ENCODE measurements around the gene NUP214.
"Not testable (repeated sequence)": the region's sequence is repeated elsewhere in the genome, so short reads cannot be mapped to it uniquely, and the experiment has no call there.

Gene NUP214

DNA sequence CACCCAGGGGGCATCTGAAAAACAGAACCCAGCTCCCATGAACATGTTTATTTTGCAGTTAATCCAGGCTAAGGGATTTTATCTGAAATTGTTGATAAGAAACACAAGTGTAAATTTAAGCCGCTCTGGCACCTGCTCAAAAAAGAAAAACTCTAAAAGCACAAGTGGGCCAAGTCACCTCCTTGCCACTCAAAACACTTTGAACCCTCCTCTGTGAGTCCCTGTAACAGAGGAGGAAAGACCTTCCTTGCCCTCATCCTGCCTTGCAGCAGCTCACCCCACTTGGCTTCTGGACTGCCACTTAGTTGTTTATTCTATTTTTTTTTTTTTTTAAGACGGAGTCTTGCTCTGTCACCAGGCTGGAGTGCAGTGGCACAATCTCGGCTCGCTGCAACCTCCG, 111.4 kb downstream of the NUP214 start:
- no peak for FAIRE-seq

DNA sequence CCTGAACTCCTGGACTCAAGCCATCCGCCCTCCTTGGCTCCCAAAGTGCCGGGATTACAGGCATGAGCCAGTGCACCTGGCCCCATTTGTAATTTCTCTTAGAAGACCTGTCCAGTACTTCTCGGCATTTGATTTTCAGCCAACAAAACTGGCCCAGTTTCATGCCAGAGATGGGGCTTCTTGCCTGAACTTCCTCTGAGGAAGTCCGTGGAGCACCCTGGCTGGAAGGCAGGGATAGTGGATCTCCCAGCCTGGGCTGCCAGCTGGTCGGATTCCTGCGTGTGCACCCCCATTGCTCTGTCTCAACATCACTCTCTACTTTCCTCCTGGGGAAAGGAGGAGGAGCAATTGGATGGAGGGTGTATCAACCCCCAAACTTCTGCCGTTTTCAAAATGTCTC, 111.9 kb downstream of the NUP214 start:
- no peak for FAIRE-seq

DNA sequence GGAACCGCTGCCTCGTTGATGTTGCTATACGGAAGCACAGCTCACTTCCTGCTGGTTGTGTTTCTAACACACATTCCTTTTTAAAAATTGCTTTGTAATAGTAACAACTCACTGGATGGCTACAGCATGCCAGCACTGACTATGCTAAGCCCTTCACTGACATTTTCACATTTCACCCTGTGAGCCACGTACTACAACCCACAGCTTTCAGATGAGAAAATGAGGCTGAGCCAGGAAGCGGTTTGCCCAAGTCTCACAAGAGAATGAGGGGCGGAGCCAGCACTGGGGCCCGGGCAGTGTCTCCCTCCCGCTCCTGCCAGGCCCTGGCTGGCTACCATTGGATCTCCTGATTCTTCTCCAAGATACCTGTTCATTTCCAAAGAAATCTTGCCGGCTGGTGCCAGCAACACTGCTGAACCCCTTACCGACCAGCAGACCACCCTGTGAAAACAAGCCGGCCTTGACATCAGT, 112.6 kb downstream of the NUP214 start:
- no peak for FAIRE-seq

DNA sequence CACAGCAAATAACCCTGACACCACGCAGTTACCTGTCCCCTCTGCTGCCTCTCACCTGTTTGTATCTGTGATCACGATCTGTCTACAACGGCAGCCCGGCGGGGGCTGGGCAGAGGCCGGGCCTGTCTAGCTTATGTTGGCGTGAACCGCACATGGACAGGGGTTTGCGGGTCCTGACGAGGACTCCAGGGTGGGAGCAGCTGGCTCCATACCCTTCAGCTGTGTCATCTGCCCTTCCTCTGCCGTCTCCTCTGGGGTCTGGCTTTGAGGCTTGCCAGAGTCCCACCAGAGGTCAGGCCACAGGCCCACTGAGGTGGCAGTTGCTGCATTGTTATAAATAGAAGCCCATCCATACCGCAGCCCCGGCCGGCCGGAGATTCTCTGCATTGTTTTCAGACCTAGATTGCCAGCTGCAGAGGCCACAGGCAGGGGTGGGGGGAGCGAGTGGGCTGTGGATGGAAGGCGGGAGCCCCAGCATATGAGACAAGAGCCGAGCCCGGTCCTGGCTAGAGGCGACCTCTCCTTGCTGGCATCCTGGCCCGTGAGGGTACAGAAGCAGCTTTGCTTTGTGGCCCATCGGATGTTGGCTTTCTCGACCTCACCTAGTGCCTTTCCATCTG, 113.1 kb downstream of the NUP214 start:
- no peak for FAIRE-seq

DNA sequence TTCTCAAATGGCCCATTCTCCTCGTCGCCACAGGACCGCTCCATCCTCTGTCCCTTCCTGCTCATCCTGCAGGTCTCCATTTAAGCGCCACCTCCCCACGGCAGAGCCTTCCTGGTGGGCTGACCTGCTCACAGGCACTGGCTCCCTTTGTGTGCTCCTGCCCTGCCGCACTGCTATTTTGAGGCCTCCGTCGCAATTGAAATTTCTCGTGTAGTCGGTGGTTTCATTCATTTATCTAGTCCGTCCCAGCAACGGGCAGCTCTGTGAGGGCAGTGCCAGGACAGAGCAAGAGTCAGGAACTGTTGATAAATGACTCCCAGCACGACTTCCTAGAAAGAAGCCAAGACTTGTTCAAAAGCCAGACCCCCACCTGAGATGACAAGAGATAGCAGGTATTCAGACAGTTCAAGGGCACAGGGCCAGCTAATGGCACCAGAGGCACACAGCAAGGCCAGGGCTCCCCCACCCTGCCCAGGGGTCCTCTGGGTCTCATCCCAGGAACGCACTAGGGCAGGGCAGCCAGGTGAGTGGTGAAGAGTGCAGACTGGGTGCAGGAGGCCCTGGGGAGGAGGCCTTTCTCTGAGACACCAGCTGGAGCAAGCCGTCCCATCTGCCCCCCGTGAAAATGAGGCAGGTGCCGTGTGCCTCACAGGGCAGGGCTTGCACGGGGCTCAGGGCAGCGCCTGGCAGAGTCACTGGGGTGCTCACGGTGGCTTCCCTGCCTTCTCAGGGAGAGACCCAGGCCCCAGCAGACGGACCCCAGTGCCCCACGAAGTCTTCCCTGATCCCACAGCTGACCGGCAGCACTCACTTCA, 114.0 kb downstream of the NUP214 start:
- no peak for FAIRE-seq

DNA sequence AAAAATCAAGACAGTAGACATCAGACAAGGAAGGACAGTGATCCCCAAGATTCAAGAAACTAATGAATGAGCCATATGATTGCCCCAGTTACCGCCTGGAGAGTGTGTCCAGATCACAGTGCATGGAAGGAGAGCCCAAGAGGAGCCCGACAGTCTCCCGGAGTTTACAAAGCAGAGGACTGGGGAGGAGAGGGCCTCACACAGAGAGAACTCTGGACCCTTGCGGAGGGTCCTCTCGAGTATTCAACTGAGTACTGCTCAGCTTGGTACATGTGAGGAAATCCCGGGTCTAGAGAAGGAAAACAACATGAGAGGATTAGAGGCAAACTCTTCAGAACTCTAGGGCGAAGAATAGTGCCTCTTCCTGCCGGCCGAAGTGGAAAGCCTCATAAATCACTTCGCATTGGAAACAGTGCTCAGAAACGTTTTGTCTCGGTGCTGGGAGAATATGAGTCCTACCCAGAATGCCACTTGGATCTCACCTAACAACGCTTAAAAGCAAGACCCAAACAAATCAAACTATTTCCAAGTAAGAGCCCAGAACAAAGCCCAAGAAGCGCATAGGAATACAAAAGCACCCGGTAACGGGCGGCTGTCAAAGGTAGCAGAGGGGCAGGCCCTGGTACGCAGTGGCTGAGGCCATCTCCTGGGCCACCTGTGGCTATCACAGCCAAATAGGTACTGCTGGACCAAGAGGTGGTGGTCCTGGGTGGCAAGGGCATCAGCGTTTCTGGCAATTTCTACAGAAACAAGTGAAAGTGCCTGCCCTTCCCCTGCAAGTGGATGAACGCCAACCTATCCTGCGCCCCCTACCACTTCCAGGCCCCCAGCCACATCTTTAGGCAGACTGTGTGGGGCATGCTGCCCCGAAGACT, 114.9 kb downstream of the NUP214 start:
- FAIRE-seq, result no peak

DNA sequence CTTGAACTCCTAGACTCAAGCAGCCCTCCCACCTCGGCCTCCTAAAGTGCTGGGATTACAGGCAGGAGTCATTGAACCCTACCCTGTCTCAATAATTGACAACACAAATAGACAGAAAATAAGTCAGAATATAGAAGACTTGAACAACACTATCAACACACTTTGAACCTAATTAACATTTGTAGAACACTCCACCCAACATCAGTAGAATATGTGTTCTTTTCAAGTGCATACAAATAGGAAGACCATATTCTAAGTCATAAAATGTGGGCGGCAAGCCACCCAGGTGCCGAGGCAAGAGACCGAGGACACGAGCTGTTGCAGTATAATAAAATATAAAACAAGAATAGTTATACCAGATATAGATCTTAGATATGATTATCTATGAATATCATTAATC, 118.9 kb downstream of the NUP214 start:
- FAIRE-seq, result not testable (repeated sequence)

DNA sequence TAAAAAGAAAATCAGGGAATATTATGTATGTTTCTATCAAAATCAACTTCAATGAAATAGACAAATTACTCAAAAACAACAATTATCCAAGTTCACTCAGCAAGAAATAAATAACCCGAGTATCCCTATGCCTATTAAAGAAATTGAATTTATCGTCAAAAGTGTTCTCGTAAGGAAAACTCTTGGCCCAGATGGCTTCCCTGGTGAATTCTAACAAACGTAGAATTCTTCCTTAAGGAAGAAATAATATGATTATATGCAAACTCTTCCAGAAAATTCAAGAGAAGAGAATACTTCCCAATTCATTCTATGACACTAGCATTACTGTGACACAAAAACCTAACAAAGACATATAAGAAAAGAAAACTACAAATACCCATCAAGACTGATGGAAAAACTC, 121.2 kb downstream of the NUP214 start:
- no peak for FAIRE-seq

DNA sequence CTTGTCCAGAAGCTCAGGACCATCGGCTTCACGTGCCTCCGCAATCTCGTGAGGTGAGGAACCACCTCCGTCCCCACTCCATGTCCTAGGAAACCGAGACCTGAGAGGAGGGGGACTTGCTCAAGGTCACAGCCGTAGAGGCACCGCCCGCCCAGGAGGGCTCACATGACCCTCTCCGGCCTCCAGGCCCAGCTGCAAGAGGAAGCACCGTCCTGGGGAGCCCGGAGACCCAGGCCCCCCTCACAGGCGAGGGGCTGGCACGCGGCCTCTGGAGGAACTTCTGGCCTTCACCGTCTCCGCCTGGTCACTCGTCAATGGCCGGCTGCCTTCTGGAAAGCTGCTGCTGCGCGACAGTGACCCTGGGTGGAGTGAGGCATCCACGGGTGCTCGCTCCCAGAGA, 126.7 kb downstream of the NUP214 start:
- no peak for FAIRE-seq

DNA sequence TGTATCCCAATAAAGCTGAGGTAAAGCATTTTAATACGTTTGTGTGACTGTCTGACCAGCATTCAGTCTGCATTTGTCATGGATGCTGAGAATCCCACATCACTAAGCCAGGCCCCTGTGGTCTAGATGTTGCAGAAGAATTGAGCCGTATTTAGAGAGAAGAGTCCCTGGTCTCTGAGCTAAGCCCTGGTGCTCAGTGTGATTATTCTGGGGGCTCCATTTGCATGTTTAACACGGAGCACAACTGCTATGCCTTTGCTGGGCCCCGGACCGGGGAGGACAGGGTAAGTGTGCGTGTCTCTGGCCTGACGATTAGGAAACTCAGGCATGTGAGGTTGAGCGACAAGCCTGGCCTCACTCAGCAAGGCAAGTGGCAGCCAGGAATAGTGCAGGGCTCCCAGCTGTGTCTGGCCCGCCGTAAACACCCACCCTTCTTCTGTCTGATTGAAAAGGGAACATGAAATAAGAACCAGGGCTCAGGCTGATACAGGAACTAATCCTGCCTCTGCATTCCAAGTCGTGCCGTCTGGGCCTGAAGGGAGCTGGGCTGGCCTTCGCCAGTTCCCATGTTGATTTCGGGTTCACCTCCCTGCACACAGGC, 128.6 kb downstream of the NUP214 start:
- no peak for FAIRE-seq

DNA sequence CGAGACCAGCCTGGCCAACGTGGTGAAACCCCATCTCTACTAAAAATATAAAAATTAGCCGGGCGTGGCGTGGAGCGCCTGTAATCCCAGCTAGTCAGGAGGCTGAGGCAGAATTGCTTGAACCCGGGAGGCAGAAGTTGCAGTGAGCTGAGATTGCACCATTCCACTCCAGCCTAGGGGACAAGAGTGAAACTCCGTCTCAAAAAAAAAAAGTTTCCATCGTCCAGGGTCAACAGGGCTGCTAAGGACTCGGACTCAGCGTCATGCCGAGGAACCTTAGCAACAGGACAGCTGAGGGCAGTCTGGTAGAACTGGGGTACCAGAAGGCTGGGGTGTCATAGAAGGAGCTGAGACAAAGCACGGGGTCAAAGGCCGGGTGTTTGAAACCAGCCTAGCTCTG, 129.2 kb downstream of the NUP214 start:
- FAIRE-seq, result no peak

DNA sequence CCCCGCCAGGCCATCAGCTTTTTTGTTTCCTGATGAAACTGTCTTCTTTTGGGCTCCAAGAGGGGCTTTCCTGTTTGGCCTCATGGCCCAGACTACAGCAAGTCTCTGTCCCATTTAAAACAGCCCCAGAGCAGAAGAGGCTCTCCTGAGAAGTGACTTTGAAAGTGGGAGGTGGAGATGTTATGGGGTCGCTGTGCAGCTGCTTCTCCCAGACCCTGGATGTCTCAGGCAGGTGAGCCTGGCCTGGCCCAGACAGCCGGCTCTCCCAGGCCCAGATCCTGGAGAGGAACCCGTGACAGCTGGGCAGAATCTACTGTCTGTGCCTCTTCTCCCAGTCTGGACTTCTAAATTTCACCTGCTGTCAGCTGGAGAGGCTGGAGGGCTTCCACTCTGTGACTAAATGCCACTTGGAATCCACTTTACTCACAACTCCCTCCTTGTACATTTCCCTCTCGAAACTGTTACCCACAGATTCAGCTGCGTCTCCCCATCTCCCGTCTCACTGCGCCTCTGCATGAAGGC, 130.4 kb downstream of the NUP214 start:
- no peak for FAIRE-seq

DNA sequence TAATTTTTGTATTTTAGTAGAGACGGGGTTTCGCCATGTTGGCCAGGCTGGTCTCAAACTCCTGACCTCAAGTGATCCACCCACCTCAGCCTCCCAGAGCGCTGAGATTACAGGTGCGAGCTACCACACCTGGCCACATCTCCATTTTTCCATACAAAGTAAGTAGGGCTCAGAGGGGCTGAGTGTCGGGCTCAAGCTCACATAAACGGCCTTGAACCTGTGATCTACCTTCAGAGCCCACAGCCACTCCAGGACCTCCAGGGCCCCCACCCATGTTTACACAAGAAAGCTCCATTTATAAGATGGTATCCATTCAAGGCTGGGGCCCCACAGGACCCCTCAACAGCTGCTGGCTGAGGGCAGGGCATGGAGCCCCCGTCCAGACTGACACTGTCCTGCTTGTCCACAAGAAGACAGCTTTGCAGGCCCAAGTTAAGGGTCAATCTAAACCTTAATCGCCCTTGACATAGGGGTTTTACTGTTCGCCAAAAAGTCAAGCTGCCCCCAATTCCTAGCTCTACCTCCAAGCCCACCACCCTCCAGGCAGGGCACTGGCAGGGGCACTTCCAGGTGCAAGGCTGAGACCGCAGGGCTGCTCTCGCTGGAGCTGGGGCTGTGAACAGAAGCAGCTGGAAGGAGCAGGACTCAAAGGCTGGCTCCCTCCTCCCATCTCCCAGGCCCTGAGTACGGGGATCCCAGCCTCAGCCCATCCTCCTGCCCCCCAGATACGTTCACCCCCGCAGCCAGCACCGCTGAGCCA, 132.1 kb downstream of the NUP214 start:
- no peak for FAIRE-seq

DNA sequence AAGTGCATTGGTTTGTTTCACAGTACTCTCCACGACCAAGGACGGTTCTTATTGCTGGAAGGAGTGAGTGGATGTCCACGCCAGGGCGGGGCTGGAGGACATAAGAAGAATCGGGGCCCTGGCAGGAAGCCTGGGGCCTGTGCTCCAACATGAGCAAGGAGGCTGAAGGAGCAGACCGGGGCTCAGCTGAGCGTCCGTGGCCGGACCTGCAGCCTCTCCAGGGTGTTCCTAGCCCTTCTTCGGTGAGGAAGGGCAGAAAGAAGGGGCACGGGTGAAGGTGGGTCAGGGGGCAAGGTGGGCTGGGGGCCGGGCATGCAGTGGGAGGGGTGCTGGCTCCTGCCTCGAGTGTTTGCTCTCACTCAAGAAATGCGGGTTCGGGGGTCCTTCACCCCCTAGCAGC, 132.8 kb downstream of the NUP214 start:
- no peak for FAIRE-seq

DNA sequence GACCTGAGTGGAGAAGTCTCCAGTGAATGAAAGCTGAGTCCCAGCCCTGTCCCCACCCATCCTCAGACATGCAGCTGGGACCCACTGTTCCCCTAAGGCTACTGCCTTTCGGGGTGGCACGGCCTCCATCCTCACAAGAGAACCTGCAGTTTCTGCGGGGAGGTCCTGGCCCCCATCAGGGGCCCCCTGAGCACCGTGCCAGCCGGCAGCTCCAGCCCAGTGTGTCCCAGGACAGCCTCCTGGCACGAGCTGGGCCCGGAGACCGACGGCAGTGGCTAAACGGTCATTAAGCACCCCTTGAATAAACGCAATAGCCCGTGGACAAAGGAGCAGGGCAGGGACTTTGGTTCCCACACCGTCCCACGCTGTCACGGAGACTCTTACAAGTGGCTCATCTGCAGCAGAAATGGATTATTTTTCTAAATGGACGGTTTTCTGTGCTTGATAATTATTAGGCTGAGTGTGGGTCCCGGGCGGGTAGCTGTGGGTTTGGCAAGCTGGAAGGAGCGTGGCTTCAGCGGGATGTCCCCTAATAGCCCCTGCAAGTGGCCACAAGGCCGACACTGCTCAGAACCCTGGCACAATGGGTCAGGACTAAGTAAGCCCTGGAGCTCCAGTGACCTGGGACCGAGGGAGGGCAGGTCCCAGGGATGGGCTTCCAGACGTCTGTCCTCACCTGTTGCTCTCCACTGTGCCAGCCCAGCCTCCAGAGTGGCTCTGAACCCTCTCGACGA, 133.5 kb downstream of the NUP214 start:
- FAIRE-seq, result no peak

DNA sequence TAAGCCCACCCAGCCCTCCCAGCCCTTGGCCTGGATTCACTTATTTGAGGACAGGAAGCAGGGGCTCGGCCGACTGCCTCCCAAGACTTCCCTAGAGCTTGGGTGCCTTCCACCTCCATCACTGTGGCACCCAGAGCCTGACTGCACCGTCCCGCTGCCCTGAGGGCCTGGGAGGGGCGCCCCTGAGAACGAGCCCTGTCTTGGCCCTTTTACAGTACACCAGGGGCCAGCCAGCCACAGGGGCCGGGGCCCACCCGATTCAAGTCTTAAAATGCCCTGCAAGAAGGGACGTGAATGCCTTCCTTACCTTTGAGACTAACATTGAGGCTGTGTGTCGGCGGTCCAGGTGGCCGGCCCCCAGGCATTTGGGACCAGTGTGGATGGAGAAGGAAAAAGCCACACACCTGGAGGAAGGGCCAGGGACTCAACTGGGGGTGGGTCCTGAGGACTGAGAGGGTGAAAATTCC, 134.1 kb downstream of the NUP214 start:
- FAIRE-seq, result no peak

DNA sequence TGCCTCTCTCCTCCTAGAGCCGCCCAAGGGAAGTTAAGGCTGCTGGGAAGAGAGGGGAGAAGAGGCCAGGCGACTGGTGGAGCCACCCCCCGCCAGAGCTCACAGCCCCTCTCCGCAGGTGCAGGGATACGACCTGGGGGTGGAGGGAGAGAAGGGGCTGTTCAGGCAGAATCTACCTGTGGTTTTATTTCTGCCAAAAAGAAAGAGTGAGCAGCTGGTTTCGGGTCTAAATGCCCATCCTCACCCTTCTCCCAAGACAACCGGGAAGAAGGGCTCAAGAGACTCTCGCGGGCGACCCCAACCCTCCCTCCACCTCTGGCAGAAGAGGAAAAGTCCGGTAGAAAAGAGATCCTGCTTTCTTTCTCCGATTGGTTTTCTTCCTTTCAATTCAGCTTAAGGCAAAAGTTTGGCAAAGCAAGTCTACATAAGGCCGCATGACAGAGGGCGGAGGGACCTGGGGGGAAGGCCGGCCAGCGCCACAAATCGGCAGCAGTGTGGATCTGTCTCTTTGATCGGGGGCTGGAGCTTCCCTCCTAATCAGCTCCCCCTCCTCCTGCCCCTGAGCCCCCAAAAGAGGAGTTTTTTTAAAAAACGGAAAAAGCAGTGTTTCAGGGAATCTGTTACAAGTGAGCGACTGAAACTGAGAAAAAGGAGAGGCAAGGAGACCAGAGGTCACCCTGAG, 134.7 kb downstream of the NUP214 start:
- no peak for FAIRE-seq

DNA sequence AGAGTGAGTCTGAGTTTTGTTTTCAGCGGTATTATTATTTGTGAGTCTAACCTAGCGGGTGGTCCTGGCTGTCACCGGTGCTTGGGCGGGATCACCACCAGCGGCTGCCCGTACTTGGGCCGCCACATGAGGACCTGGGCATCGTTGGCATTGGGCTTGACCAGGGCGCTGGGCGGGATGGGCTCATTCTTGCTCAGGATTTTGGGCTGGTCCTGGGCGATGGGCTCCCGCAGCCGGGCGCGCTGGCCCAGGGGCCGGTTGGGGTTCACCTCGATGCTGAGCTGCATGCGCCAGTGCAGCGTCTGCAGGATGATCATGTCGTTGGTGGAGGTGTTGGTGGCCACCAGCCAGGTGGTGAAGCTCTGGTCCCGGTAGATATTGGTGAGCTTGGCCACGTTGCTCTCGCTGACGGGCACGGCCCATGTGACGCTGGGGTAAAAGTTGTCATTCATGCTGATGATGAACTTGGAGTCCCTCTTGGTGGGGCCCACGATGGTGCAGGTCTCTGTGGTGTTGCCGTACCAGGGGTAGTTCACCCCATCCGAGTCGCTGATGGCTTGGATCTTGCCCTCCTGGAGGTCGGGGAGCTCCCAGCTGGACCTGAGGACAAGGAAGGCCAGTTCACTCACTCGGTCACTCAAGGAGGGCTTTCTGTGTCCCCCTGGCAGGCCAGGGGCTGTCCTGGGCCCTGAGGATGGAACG, 135.5 kb downstream of the NUP214 start:
- FAIRE-seq, result no peak

DNA sequence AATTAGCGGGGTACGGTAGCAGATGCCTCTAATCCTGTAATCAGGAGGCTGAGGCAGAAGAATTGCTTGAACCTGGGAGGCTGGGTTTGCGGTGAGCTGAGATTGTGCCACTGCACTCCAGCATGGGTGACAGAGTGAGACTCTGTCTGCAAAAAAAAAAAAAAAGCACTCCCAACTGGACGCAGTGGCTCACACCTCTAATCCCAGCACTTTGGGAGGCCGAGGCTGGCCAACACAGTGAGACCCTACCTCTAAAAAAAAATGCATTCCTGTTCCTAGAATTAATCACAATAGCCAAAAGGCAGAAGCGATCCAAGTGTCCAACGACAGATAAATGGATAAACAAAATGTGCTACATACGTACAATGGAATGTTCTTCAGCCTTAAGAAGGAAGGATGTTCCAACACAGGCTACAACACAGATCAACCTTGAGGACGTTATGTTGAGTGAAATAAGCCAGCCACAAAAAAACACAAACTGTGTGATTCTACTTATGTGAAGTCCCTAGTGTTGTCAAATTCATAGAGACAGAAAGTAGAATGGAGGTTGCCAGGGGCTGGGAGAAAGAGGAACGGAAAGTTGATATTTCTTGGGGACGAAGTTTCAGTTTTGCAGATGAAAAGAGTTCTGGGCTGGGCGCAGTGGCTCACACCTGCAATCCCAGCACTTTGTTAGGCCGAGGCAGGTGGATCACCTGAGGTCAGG, 137.1 kb downstream of the NUP214 start:
- FAIRE-seq, result no peak

All from endometrium (tissue), 2 donors.